IPS DF 4.7 (cell line): Measurements from ENCODE around the gene IL1R1.
"Not testable (repeated sequence)": the region's sequence is repeated elsewhere in the genome, so short reads cannot be mapped to it uniquely, and the experiment has no call there.

Source experiments
- DNase-seq: peaks from one replicate; pipeline ENCODE4 v3.0.0-alpha.2; 2013; ENCODE audit warnings: low spot score; ENCODE audit errors: extremely low read depth

IL1R1 gene

GRCh38 chr2:102141970-102142828 lies at the start of gene IL1R1:
TSS of gene IL1R1 (plus strand) at chr2:102142746. CDS start at chr2:102157725, 14,979 bp downstream.
- DNase-seq: no peak

GRCh38 chr2:102093662-102094061 lies 48.9 kb upstream of the IL1R1 start:
- DNase-seq: no peak

GRCh38 chr2:102094917-102095316 lies 47.6 kb upstream of the IL1R1 start:
- DNase-seq: no peak

GRCh38 chr2:102096103-102096502 lies 46.4 kb upstream of the IL1R1 start:
- DNase-seq: no peak

GRCh38 chr2:102098756-102099155 lies 43.8 kb upstream of the IL1R1 start:
- DNase-seq: no peak

GRCh38 chr2:102099536-102100298 lies 42.8 kb upstream of the IL1R1 start:
- DNase-seq: no peak

- no peak for DNase-seq
Observed at GRCh38 chr2:102100371-102101096, 42.0 kb upstream of the IL1R1 start.

- DNase-seq: no peak
Observed at GRCh38 chr2:102101097-102101848, 41.3 kb upstream of the IL1R1 start.

- no peak for DNase-seq
Observed at GRCh38 chr2:102101849-102102635, 40.5 kb upstream of the IL1R1 start.

GRCh38 chr2:102102636-102102948 lies 40.0 kb upstream of the IL1R1 start:
- DNase-seq: not testable (repeated sequence)

GRCh38 chr2:102103284-102103683 lies 39.3 kb upstream of the IL1R1 start:
- no peak for DNase-seq

GRCh38 chr2:102103992-102104871 lies 38.3 kb upstream of the IL1R1 start:
- DNase-seq: no peak

- no peak for DNase-seq
Observed at GRCh38 chr2:102106133-102106556, 36.4 kb upstream of the IL1R1 start.

GRCh38 chr2:102106813-102107740 lies 35.5 kb upstream of the IL1R1 start:
- not testable (repeated sequence) for DNase-seq

GRCh38 chr2:102107741-102108070 lies 34.8 kb upstream of the IL1R1 start:
- DNase-seq: no peak

GRCh38 chr2:102109016-102109415 lies 33.5 kb upstream of the IL1R1 start:
- no peak for DNase-seq

GRCh38 chr2:102110171-102110570 lies 32.4 kb upstream of the IL1R1 start:
- no peak for DNase-seq

GRCh38 chr2:102110596-102111334 lies 31.8 kb upstream of the IL1R1 start:
- no peak for DNase-seq
